Parathyroid adenoma (tissue), 2 donors: Measurements from ENCODE around the gene DNMT3A.
A peak's percentile ranks its signal among the peaks of the same experiment; 100 is the strongest.
"Not testable (repeated sequence)": the region's sequence is repeated elsewhere in the genome, so short reads cannot be mapped to it uniquely, and the experiment has no call there.

Experiments used
- H2AFZ ChIP-seq: fragments of 300-600 bp; sonication (generic); one replicate; pipeline ENCODE4 v1.7.0; 2017; ENCODE audit warnings: antibody characterized with exemption, mild to moderate bottlenecking
- H3K27ac ChIP-seq: fragments of 300-600 bp; sonication (generic); one replicate; pipeline ENCODE4 v1.7.0; 2017
- H3K27me3 ChIP-seq: fragments of 300-600 bp; sonication (generic); one replicate; pipeline ENCODE4 v1.7.0; 2017; ENCODE audit warnings: low read length; ENCODE audit not compliant: control insufficient read depth, insufficient read depth
- H3K36me3 ChIP-seq: fragments of 300-600 bp; sonication (generic); one replicate; pipeline ENCODE4 v1.7.0; 2017; ENCODE audit warnings: low read length; ENCODE audit not compliant: control insufficient read depth, insufficient read depth
- H3K4me1 ChIP-seq: fragments of 300-600 bp; sonication (generic); one replicate; pipeline ENCODE4 v1.7.0; 2017; ENCODE audit warnings: control low read depth
- H3K4me2 ChIP-seq: fragments of 300-600 bp; sonication (generic); one replicate; pipeline ENCODE4 v1.7.0; 2017; ENCODE audit warnings: low read length
- H3K4me3 ChIP-seq: fragments of 300-600 bp; sonication (generic); one replicate; pipeline ENCODE4 v1.7.0; 2017; ENCODE audit warnings: low read depth, low read length
- H3K79me2 ChIP-seq: fragments of 300-600 bp; sonication (generic); one replicate; pipeline ENCODE4 v1.7.0; 2017; ENCODE audit warnings: control low read depth
- H3K9ac ChIP-seq: fragments of 300-600 bp; sonication (generic); one replicate; pipeline ENCODE4 v1.7.0; 2017; ENCODE audit warnings: mild to moderate bottlenecking
- H3K9me3 ChIP-seq: fragments of 300-600 bp; sonication (generic); one replicate; pipeline ENCODE4 v1.7.0; 2017; ENCODE audit warnings: low read length; ENCODE audit not compliant: control insufficient read depth
- TF ChIP-seq, protein P1 (sequence below): fragments of 300-600 bp; sonication (generic); IDR thresholded peaks from one replicate; pipeline ENCODE4 v1.7.0; 2017; ENCODE audit warnings: antibody characterized with exemption, mild to moderate bottlenecking
- donor health status: primary hyperparathyroidism.

Gene DNMT3A

DNA sequence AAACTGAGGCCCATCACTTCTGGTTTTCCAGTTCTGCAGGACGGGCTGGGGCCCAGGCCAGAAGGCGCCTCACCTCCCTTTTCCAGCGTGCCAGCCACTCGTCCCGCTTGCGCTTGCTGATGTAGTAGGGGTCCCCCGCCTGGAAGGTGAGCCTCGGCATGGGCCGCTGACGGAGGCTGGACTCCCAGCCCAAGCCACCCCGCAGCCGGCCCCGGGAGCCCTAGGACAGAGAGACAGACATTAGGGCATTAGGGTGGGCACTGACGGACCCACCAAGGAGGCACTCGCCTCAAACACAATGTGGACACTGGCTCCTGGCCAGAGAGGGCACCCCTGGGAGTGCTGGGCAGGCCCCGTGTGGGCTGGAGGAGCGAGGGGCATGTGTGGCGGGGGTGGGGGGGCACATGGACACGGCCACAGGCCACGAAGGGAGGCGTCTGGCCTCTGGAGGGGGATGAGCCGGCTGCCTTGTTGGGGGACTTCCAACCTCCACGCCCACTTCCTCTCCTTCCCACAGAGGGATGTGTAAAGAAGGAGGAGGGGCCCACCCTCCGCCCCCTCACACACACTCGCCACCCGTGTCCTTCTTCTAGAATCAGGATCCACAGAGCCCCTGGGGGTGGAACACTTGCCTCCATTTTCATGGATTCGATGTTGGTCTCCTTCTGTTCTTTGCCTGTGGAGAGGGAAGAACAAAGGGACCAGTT, 66.7 kb downstream of the DNMT3A start:
- Histone ChIP-seq H3K4me3 (no peak overlapping the region), H3K9me3 (no peaks in the 10 kb centered on the region), H3K9ac (no peak overlapping the region), H3K27me3 (no peaks in the 10 kb centered on the region), H3K36me3 (no peaks in the 10 kb centered on the region), H3K27ac (no peak overlapping the region), H3K79me2 (no peaks in the 10 kb centered on the region), H2AFZ (no peak overlapping the region), H3K4me2 (no peak overlapping the region), H3K4me1 (no peaks in the 10 kb centered on the region)
- TF ChIP-seq, protein P1, sequence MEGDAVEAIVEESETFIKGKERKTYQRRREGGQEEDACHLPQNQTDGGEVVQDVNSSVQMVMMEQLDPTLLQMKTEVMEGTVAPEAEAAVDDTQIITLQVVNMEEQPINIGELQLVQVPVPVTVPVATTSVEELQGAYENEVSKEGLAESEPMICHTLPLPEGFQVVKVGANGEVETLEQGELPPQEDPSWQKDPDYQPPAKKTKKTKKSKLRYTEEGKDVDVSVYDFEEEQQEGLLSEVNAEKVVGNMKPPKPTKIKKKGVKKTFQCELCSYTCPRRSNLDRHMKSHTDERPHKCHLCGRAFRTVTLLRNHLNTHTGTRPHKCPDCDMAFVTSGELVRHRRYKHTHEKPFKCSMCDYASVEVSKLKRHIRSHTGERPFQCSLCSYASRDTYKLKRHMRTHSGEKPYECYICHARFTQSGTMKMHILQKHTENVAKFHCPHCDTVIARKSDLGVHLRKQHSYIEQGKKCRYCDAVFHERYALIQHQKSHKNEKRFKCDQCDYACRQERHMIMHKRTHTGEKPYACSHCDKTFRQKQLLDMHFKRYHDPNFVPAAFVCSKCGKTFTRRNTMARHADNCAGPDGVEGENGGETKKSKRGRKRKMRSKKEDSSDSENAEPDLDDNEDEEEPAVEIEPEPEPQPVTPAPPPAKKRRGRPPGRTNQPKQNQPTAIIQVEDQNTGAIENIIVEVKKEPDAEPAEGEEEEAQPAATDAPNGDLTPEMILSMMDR, result no peak

DNA sequence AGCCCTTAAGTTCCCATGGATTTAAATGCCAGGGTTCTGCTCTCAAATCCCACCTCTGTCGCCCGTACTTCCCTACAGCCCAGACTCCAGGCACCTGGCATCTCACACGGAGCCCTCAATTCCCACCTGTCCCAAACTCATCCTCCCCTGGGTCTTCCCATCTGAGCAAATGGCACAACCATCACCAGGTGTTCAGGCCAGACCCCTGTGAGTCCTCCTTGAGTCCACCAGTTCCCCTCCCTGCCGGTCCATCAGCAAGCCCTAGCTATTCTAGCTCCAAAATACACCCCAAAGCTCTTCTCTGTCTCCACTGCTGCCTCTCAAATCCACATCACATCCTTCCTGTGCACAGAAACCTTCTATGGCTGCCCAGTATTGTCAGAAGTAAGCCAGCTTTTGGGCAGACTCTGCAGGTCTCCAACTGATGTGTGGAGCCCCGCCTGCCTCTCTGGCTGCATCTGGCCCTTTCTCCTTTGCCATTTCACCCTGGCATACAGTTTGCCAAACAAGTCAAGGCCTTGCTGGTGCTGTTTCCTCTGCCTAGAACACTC, 67.7 kb downstream of the DNMT3A start:
- Histone ChIP-seq H3K27ac (peak overlapping the region; percentile 11), H3K4me1 (no peaks in the 10 kb centered on the region), H2AFZ (no peak overlapping the region), H3K9me3 (no peaks in the 10 kb centered on the region), H3K4me3 (no peak overlapping the region), H3K4me2 (no peak overlapping the region), H3K27me3 (no peaks in the 10 kb centered on the region), H3K79me2 (no peaks in the 10 kb centered on the region), H3K36me3 (no peaks in the 10 kb centered on the region), H3K9ac (no peak overlapping the region)
- TF ChIP-seq, protein P1, result no peak

DNA sequence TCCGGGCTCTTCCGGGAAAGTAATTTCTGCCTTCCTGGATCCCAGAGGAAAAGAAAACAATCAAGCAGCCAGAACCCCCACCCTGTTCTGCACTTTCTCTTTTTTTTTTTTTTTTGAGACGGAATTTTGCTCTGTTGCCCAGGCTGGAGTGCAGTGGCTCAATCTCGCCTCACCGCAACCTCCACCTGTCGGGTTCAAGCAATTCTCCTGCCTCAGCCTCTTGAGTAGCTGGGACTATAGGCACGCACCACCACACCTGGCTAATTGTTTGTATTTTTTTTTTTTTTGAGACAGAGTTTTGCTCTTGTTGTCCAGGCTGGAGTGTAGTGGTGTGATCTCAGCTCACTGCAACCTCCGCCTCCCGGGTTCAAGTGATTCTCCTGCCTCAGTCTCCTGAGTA, 69.0 kb downstream of the DNMT3A start:
- H3K4me2 ChIP-seq, H3K27me3 ChIP-seq, H3K79me2 ChIP-seq, H3K36me3 ChIP-seq, H3K9ac ChIP-seq, H3K4me3 ChIP-seq, H2AFZ ChIP-seq, H3K4me1 ChIP-seq, H3K9me3 ChIP-seq, H3K27ac ChIP-seq: not testable (repeated sequence)

DNA sequence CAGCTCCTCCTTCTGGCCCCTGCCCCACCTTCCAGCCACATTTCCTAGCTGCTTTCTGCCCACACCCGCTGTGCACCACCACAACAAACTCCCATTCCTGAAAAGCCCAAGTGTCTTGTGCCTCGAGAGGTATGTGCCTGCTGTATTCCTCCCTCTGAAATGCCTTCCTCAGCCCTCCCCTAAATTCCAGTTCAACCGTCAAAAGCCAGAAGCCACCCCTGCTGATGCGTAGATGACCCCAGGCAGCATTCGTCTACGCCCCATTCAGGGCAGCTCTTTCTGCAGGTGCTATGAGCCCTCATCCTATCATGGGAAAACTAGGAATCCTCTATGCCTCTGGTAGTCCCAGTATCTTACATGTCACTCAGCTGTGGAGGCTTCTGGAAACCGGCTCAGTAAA, 71.7 kb downstream of the DNMT3A start:
- no peaks in the 10 kb centered on the region for H3K4me1 ChIP-seq
- H3K4me2 ChIP-seq, result no peak overlapping the region
- H3K27ac ChIP-seq, result no peak overlapping the region
- H3K9me3 ChIP-seq, result no peaks in the 10 kb centered on the region
- H2AFZ ChIP-seq, result no peak overlapping the region
- no peaks in the 10 kb centered on the region for H3K79me2 ChIP-seq
- H3K27me3 ChIP-seq, result no peaks in the 10 kb centered on the region
- H3K4me3 ChIP-seq, result no peak overlapping the region
- H3K9ac ChIP-seq, result no peak overlapping the region
- TF ChIP-seq, protein P1, result no peak
- no peaks in the 10 kb centered on the region for H3K36me3 ChIP-seq

DNA sequence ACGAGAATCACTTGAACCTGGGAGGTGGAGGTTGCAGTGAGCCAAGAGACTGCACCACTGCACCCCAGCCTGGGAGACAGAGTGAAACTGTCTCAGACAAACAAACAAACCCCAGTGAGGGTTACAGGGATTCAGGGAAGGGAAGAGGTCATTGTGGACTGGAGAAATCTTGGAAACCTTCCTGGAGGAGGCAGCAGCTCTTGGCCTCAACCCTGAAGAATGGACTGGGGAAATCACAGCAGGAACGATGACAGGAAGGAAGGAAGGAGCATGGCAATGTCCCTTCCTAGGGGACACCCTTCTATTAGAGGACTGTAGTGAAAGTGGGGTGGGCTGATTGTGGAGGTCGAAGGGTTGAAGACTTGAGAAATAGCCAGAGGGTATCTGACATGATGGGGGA, 72.5 kb downstream of the DNMT3A start:
- H3K4me3 ChIP-seq, result no peak overlapping the region
- H3K27ac ChIP-seq, result no peak overlapping the region
- no peak overlapping the region for H3K9ac ChIP-seq
- H3K9me3 ChIP-seq, result no peaks in the 10 kb centered on the region
- no peak overlapping the region for H2AFZ ChIP-seq
- no peaks in the 10 kb centered on the region for H3K27me3 ChIP-seq
- H3K4me2 ChIP-seq, result no peak overlapping the region
- no peaks in the 10 kb centered on the region for H3K4me1 ChIP-seq
- H3K79me2 ChIP-seq, result no peaks in the 10 kb centered on the region
- no peaks in the 10 kb centered on the region for H3K36me3 ChIP-seq
- TF ChIP-seq, protein P1, result no peak
